CD4-positive, alpha-beta T cell (primary cell): Measurements from ENCODE around the gene CYB5D1. TPM values are rescaled to one million over a fixed set of nuclear protein-coding genes. Genes with fewer than 3 reads are reported as not detected.

Experiments used
- ATAC-seq: fragments of 200-7000 bp; cut with Tn5 transposase; one replicate; pipeline ENCODE4 v1.10.0; 2022; ENCODE audit warnings: mild to moderate bottlenecking; ENCODE audit not compliant: poor library complexity
- CTCF ChIA-PET: fragments of 350-600 bp; sonication (Branson Sonifier 250); formaldehyde crosslinking; loops from one replicate; lab custom pipeline; 2021; ENCODE audit warnings: antibody characterized with exemption, inconsistent platforms; lab: Charles Lee
- POLR2A ChIA-PET: fragments of 350-600 bp; sonication (Branson Sonifier 250); formaldehyde crosslinking; loops from one replicate; lab custom pipeline; 2021; ENCODE audit warnings: antibody characterized with exemption, inconsistent platforms; lab: Charles Lee
- DNase-seq, 14 experiments: peaks; one replicate each; pipeline ENCODE4 v3.0.0-alpha.2; 2013 to 2020; ENCODE audit warnings: mixed read lengths in 2 of 14
- H3K27ac ChIP-seq, 2 donors: one replicate each; pipeline versions ENCODE4 v1.5.1 to v1.7.0; 2013; ENCODE audit warnings: low read length in 2 of 2, low read depth in 1 of 2, mild to moderate bottlenecking in 1 of 2
- H3K27me3 ChIP-seq, 2 experiments: 1 replicate in 1 of 2; 2 replicates in 1 of 2; pipeline versions ENCODE4 v1.6.1 to v1.7.0; 2013; ENCODE audit warnings: low read length in 2 of 2, control low read depth in 1 of 2, mild to moderate bottlenecking in 1 of 2, moderate library complexity in 1 of 2; ENCODE audit not compliant: insufficient read depth in 2 of 2, control insufficient read depth in 1 of 2
- H3K36me3 ChIP-seq: one replicate; pipeline ENCODE4 v1.6.1; 2013; ENCODE audit warnings: low read length, control low read depth; ENCODE audit not compliant: insufficient read depth
- H3K4me1 ChIP-seq: one replicate; pipeline ENCODE4 v1.6.1; 2013; ENCODE audit warnings: low read length, control low read depth; ENCODE audit not compliant: insufficient read depth
- H3K4me3 ChIP-seq: one replicate; pipeline ENCODE4 v1.5.1; 2013; ENCODE audit warnings: mild to moderate bottlenecking, low read length, moderate library complexity
- H3K9me3 ChIP-seq, 2 experiments: 1 replicate in 1 of 2; 2 replicates in 1 of 2; pipeline versions ENCODE4 v1.6.1 to v1.7.0; 2013; ENCODE audit warnings: low read length in 2 of 2, mild to moderate bottlenecking in 2 of 2, control low read depth in 1 of 2, moderate library complexity in 1 of 2; ENCODE audit not compliant: control insufficient read depth in 1 of 2, insufficient read depth in 1 of 2
- H3K27ac Mint-ChIP-seq: one replicate; pipeline ENCODE4 v1.8.0; 2020; ENCODE audit warnings: mixed read lengths
- H3K27me3 Mint-ChIP-seq: one replicate; pipeline ENCODE4 v1.8.0; 2021; ENCODE audit warnings: mixed read lengths
- H3K36me3 Mint-ChIP-seq: one replicate; pipeline ENCODE4 v1.8.0; 2021; ENCODE audit warnings: low read depth, mixed read lengths
- H3K4me1 Mint-ChIP-seq: one replicate; pipeline ENCODE4 v1.8.0; 2021; ENCODE audit warnings: low read depth, mixed read lengths
- H3K4me3 Mint-ChIP-seq: one replicate; pipeline ENCODE4 v1.8.0; 2020; ENCODE audit warnings: mild to moderate bottlenecking, mixed read lengths
- H3K9me3 Mint-ChIP-seq: one replicate; pipeline ENCODE4 v1.8.0; 2020; ENCODE audit warnings: mixed read lengths
- intact Hi-C, 2 experiments: fragments of 100-400 bp; cut with DNase I in 1 of 2; cut with micrococcal nuclease in 1 of 2; formaldehyde crosslinking; loops; one replicate each; pipeline versions ENCODE4 v1.15.1 to v1.9.0; 2023 to 2025; cut with DNase I, micrococcal nuclease
- total RNA-seq, 174 experiments: library from RNA in 2 of 174; stranded (reverse) in 2 of 174; gene quantifications; one replicate each; pipeline ENCODE4 v1.2.3 and lab custom pipeline; 2021 to 2026
- TF ChIP-seq, protein P1 (sequence below): fragments of 200-600 bp; IDR thresholded peaks from one replicate; pipeline ENCODE4 v1.8.0; 2022; ENCODE audit warnings: antibody characterized with exemption, mild to moderate bottlenecking

The CYB5D1 gene
- total RNA-seq, 2 experiments from 2014 or later, result 8.7 TPM

DNA sequence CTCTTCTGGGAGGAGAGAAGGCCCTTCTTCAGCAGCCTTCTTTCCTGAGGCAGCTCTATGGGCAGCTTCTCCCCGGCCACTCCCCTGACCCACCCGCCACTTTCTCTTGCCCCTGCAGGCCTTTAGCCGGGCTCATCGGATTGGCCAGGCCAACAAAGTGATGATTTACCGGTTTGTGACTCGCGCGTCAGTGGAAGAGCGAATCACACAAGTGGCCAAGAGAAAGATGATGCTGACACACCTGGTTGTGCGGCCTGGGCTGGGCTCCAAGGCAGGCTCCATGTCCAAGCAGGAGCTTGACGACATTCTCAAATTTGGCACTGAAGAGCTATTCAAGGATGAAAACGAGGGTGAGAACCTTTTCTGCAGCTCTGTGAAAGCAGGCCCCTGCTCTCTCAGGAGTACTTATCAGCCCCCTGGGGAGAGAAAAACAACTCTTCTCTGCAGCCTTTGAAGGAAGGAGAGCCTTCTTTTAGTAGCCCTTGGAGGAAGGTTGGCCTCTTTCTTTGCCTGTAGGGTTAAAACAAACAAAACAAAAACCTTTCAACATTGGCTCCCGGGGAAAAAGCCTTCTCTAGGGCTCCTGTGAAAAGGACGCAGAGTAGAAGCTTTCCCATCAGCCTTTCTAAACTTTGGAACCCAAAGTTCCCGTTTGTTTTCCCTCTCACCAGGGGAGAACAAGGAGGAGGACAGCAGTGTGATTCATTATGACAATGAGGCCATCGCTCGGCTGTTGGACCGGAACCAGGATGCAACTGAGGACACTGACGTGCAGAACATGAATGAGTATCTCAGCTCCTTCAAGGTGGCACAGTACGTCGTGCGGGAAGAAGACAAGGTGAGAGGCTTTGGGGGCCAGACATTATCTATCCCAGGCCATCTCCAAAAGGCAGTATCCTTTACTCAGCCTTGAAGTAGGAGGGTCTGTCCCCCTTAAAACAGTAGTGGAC, 45.6 kb downstream of the CYB5D1 start:
- H3K4me3 ChIP-seq, result no peak overlapping the region
- H3K9me3 ChIP-seq, result no peaks in the 10 kb centered on the region
- DNase-seq (no peak), ATAC-seq (no peak)
- ChIA-PET CTCF (interaction anchor here (0.5 kb wide), 1 partner anchor 343 kb away, joined by 3 read pairs; no protein-coding TSS in a partner anchor), POLR2A (interaction anchor here (0.9 kb wide), 1 partner anchor 9 kb away, joined by 3 read pairs; no protein-coding TSS in a partner anchor)
- no peaks in the 10 kb centered on the region for H3K4me1 ChIP-seq
- H3K4me3 Mint-ChIP-seq, result no peak overlapping the region
- TF ChIP-seq, protein P1, sequence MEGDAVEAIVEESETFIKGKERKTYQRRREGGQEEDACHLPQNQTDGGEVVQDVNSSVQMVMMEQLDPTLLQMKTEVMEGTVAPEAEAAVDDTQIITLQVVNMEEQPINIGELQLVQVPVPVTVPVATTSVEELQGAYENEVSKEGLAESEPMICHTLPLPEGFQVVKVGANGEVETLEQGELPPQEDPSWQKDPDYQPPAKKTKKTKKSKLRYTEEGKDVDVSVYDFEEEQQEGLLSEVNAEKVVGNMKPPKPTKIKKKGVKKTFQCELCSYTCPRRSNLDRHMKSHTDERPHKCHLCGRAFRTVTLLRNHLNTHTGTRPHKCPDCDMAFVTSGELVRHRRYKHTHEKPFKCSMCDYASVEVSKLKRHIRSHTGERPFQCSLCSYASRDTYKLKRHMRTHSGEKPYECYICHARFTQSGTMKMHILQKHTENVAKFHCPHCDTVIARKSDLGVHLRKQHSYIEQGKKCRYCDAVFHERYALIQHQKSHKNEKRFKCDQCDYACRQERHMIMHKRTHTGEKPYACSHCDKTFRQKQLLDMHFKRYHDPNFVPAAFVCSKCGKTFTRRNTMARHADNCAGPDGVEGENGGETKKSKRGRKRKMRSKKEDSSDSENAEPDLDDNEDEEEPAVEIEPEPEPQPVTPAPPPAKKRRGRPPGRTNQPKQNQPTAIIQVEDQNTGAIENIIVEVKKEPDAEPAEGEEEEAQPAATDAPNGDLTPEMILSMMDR, result no peak
- intact Hi-C loops, result no loop called here
- no peaks in the 10 kb centered on the region for H3K27me3 Mint-ChIP-seq
- H3K4me1 Mint-ChIP-seq, result no peaks in the 10 kb centered on the region
- no peak overlapping the region for H3K27ac Mint-ChIP-seq
- H3K27me3 ChIP-seq, result no peaks in the 10 kb centered on the region
- H3K36me3 Mint-ChIP-seq, result peaks cover 100% of the 10 kb centered on the region
- peaks cover 98% of the 10 kb centered on the region for H3K36me3 ChIP-seq
- no peak overlapping the region for H3K27ac ChIP-seq
- H3K9me3 Mint-ChIP-seq, result no peaks in the 10 kb centered on the region

DNA sequence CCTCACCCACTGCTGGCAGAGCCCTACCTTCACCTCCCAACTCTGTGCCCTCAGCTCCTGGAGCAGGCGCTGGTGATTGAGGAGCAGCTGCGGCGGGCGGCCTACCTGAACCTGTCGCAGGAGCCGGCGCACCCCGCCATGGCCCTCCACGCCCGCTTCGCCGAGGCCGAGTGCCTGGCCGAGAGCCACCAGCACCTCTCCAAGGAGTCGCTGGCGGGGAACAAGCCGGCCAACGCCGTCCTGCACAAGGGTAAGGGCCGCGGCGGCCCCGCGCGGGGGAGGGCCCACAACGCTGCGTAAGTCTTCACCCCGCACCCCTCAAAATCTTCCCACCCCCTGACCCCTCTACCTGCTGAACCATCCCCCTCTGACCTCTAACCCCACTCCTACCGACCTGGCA, 51.3 kb downstream of the CYB5D1 start:
- Mint-ChIP-seq H3K27ac (no peak overlapping the region), H3K4me1 (peaks cover 8% of the 10 kb centered on the region), H3K4me3 (no peak overlapping the region), H3K27me3 (no peaks in the 10 kb centered on the region), H3K9me3 (no peaks in the 10 kb centered on the region), H3K36me3 (peaks cover 78% of the 10 kb centered on the region)
- Histone ChIP-seq H3K36me3 (peaks cover 84% of the 10 kb centered on the region), H3K4me1 (peaks cover 7% of the 10 kb centered on the region), H3K27ac (no peak overlapping the region), H3K4me3 (no peak overlapping the region), H3K9me3 (no peaks in the 10 kb centered on the region), H3K27me3 (no peaks in the 10 kb centered on the region)
- POLR2A ChIA-PET, result no interaction called here
- TF ChIP-seq, protein P1, result no peak
- DNase-seq, result no peak
- CTCF ChIA-PET, result no interaction called here
- ATAC-seq, result no peak
- intact Hi-C loops, result no loop called here

DNA sequence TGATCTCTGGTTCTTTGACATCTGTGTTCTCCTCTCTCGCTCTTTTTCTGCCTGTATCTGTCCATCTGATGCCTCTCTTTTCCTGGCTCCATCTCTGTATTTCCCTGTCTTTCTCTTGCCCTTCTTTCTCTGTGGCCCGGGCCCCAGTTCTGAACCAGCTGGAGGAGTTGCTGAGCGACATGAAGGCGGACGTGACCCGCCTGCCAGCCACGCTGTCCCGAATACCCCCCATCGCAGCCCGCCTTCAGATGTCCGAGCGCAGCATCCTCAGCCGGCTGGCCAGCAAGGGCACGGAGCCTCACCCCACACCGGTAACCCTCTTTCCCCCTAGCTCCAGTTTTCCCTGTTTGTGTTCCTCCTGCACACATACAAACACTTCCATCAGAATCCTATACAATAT, 52.5 kb downstream of the CYB5D1 start:
- no peak overlapping the region for H3K27ac ChIP-seq
- POLR2A ChIA-PET, result interaction anchor here (1.2 kb wide), 1 partner anchor 80 kb away, joined by 3 read pairs; no protein-coding TSS in a partner anchor
- Mint-ChIP-seq H3K27ac (peak overlapping the region; percentile 39), H3K4me3 (no peak overlapping the region), H3K9me3 (no peaks in the 10 kb centered on the region), H3K36me3 (peaks cover 66% of the 10 kb centered on the region), H3K4me1 (peaks cover 15% of the 10 kb centered on the region), H3K27me3 (no peaks in the 10 kb centered on the region)
- no peaks in the 10 kb centered on the region for H3K9me3 ChIP-seq
- DNase-seq (no peak), ATAC-seq (no peak)
- CTCF ChIA-PET, result interaction anchor here (1.0 to 3.6 kb wide), 3 partner anchors 75 to 167 kb away, joined by 3 to 49 read pairs (median 4); no protein-coding TSS in a partner anchor
- no peaks in the 10 kb centered on the region for H3K27me3 ChIP-seq
- H3K36me3 ChIP-seq, result peaks cover 72% of the 10 kb centered on the region
- peaks cover 17% of the 10 kb centered on the region for H3K4me1 ChIP-seq
- intact Hi-C loops, result loop anchor here (5.0 to 10.0 kb wide), 6 partner anchors 45 to 392 kb away; no protein-coding TSS in a partner anchor
- TF ChIP-seq, protein P1, result no peak
- H3K4me3 ChIP-seq, result no peak overlapping the region
